Endothelial cell of umbilical vein (primary cell): ENCODE measurements around the gene GDF2. TPM values are rescaled to one million over a fixed set of nuclear protein-coding genes. Genes with fewer than 3 reads are reported as not detected.

Experiments
- BruUV-seq: library from RNA; stranded (reverse); fragments of 400-500 nt; replicated peaks from 2 replicates; lab custom pipeline; 2021; lab: Mats Ljungman, UMichigan
- CTCF ChIA-PET: fragments of 300-600, 350-600 bp; sonication (Branson Sonifier 250); formaldehyde crosslinking; loops from one replicate; lab custom pipeline; 2021; ENCODE audit warnings: antibody characterized with exemption, inconsistent platforms; lab: Charles Lee
- POLR2A ChIA-PET: fragments of 300-600, 350-600 bp; sonication (Branson Sonifier 250); formaldehyde crosslinking; loops from one replicate; lab custom pipeline; 2021; ENCODE audit warnings: antibody characterized with exemption, inconsistent platforms; lab: Charles Lee
- DNase-seq: peaks from one replicate; pipeline ENCODE4 v3.0.0-alpha.2; 2011; ENCODE audit warnings: low read depth, low spot score
- FAIRE-seq: peaks from 2 replicates; lab custom pipeline; 2011; peaks lifted over from hg19 to GRCh38; lab: Jason Lieb, UNC
- H2AFZ ChIP-seq: 2 replicates; pipeline ENCODE4 v1.6.0; 2012; ENCODE audit warnings: low read depth, low read length, control low read depth, inconsistent platforms
- H3K27ac ChIP-seq: 2 replicates; pipeline ENCODE4 v1.5.1; 2011; ENCODE audit warnings: low read depth, mild to moderate bottlenecking, control low read depth, low read length, moderate library complexity; ENCODE audit not compliant: insufficient read depth
- H3K27me3 ChIP-seq, 2 experiments: 2 replicates each; pipeline versions ENCODE4 v1.6.0 to v1.6.1; 2011; ENCODE audit warnings: low read length in 2 of 2, mixed read lengths in 1 of 2; ENCODE audit not compliant: control insufficient read depth in 2 of 2, insufficient read depth in 2 of 2
- H3K36me3 ChIP-seq, 2 experiments: 2 replicates in 1 of 2; 3 replicates in 1 of 2; pipeline ENCODE4 v1.5.1; 2011; ENCODE audit warnings: low read length in 2 of 2, mild to moderate bottlenecking in 1 of 2, moderate library complexity in 1 of 2; ENCODE audit not compliant: control insufficient read depth in 2 of 2, insufficient read depth in 2 of 2; ENCODE audit errors: extremely low read depth in 1 of 2
- H3K4me1 ChIP-seq: 3 replicates; pipeline ENCODE4 v1.5.1; 2011; ENCODE audit warnings: mild to moderate bottlenecking, low read length; ENCODE audit not compliant: control insufficient read depth, insufficient read depth; ENCODE audit errors: extremely low read depth
- H3K4me2 ChIP-seq: 2 replicates; pipeline ENCODE4 v1.6.1; 2011; ENCODE audit warnings: low read length, control low read depth, mixed read lengths; ENCODE audit not compliant: insufficient read depth
- H3K4me3 ChIP-seq, 3 experiments: fragments of 200-600 bp in 1 of 3; sonication (generic), shearing (Covaris generic) in 1 of 3; replicated peaks in 1 of 3; 2 replicates each; pipeline ENCODE4 v1.5.1; 2011 to 2016; ENCODE audit warnings: control low read depth in 3 of 3, low read length in 3 of 3, mild to moderate bottlenecking in 2 of 3, inconsistent platforms in 1 of 3, low read depth in 1 of 3, moderate library complexity in 1 of 3; ENCODE audit not compliant: insufficient read depth in 1 of 3
- H3K79me2 ChIP-seq: 2 replicates; pipeline ENCODE4 v1.6.0; 2012; ENCODE audit warnings: low read length, inconsistent platforms; ENCODE audit not compliant: control insufficient read depth, insufficient read depth
- H3K9ac ChIP-seq: replicated peaks from 2 replicates; pipeline ENCODE3; 2011; ENCODE audit warnings: low read length, control low read depth; ENCODE audit not compliant: insufficient read depth; ENCODE audit errors: extremely low read depth
- H3K9me1 ChIP-seq: replicated peaks from 3 replicates; pipeline ENCODE4 v1.6.0; 2011; ENCODE audit warnings: mild to moderate bottlenecking, low read length; ENCODE audit not compliant: control insufficient read depth, insufficient read depth; ENCODE audit errors: extremely low read depth
- H3K9me3 ChIP-seq: replicated peaks from 2 replicates; pipeline ENCODE4 v1.5.1; 2012; ENCODE audit warnings: low read length, inconsistent platforms; ENCODE audit not compliant: control insufficient read depth, insufficient read depth
- H4K20me1 ChIP-seq: replicated peaks from 2 replicates; pipeline ENCODE3; 2011; ENCODE audit warnings: mild to moderate bottlenecking, low read length; ENCODE audit not compliant: control insufficient read depth, insufficient read depth; ENCODE audit errors: extremely low read depth
- EZH2 ChIP-seq: IDR thresholded peaks from 2 replicates; pipeline ENCODE4 v1.6.1; 2012; ENCODE audit warnings: borderline replicate concordance, low read depth, mild to moderate bottlenecking, moderate library complexity, low read length, inconsistent platforms; ENCODE audit not compliant: severe bottlenecking
- FOS ChIP-seq: IDR thresholded peaks from 2 replicates; pipeline ENCODE4 v1.6.1; 2011; ENCODE audit warnings: mild to moderate bottlenecking, low read length, moderate library complexity, borderline replicate concordance; ENCODE audit not compliant: insufficient read depth
- GATA2 ChIP-seq: IDR thresholded peaks from 2 replicates; pipeline ENCODE4 v1.7.0; 2011; ENCODE audit warnings: low read depth, mild to moderate bottlenecking, moderate library complexity, mixed read lengths, low read length; ENCODE audit not compliant: insufficient read length, insufficient read depth
- JUN ChIP-seq: IDR thresholded peaks from 2 replicates; pipeline ENCODE4 v1.6.1; 2011; ENCODE audit warnings: borderline replicate concordance, low read depth; ENCODE audit not compliant: insufficient read length, insufficient read depth
- MYC ChIP-seq: IDR thresholded peaks from one replicate; pipeline ENCODE4 v1.6.1; 2011; ENCODE audit warnings: mild to moderate bottlenecking, low read depth, low read length
- POLR2A ChIP-seq: IDR thresholded peaks from 2 replicates; pipeline ENCODE4 v1.6.1; 2012; ENCODE audit warnings: low read depth, mild to moderate bottlenecking, control low read depth, low read length
- POLR2AphosphoS5 ChIP-seq: IDR thresholded peaks from 2 replicates; pipeline ENCODE4 v1.6.1; 2012; ENCODE audit warnings: low read depth, mild to moderate bottlenecking, control low read depth, low read length, moderate library complexity; ENCODE audit not compliant: insufficient read depth
- dilution Hi-C: fragments of 300-500 bp; cut with MboI; formaldehyde crosslinking; loops from one replicate; pipeline ENCODE4 v1.15.0; 2019; ENCODE audit warnings: low sequenced_read_pairs; ENCODE audit not compliant: extremely low pct_ligation_motif_present
- intact Hi-C: fragments of 100-400 bp; cut with micrococcal nuclease; formaldehyde crosslinking; loops from one replicate; pipeline ENCODE4 v1.10.0; 2022
- polyA plus RNA-seq, 4 experiments: library from polyadenylated mRNA; depleted of rRNA in 3 of 4; stranded (reverse) in 3 of 4; unstranded in 1 of 4; fragments of >200 nt; gene quantifications; 2 replicates each; pipeline versions ENCODE4 v1.2.1 to v1.2.3, GENCODE V29; 2011 to 2012; ENCODE audit warnings: missing spikeins in 1 of 4
- total RNA-seq: library from RNA; stranded (reverse); gene quantifications from 2 replicates; pipeline ENCODE4 v1.2.3, GENCODE V29; 2021
- TF ChIP-seq, protein P1 (sequence below), 2 donors: IDR thresholded peaks; 1 replicate in 1 of 2; 2 replicates in 1 of 2; pipeline ENCODE4 v1.5.1; 2011; ENCODE audit warnings: low read length in 2 of 2, mild to moderate bottlenecking in 2 of 2, moderate library complexity in 2 of 2, control low read depth in 1 of 2, inconsistent platforms in 1 of 2, low read depth in 1 of 2; ENCODE audit not compliant: insufficient read depth in 1 of 2; ENCODE audit errors: extremely low read depth in 1 of 2
- TF ChIP-seq, protein P2 (sequence below): IDR thresholded peaks from 2 replicates; pipeline ENCODE4 v1.6.1; 2011; ENCODE audit not compliant: insufficient read depth, insufficient read length

The GDF2 gene
- total and polyA plus RNA-seq, 2 donors (not counting 3 experiments of a cell fraction or from before 2014, with no cell fraction given): not detected

- no peak within 1 kb of the TSS for H3K27ac ChIP-seq
- no peaks in the 10 kb centered on the region for H3K36me3 ChIP-seq
- no peak for FAIRE-seq
- no peaks in the 10 kb centered on the region for H3K9me3 ChIP-seq
- no peaks in the 10 kb centered on the region for H3K9me1 ChIP-seq
- DNase-seq: no peak
- no peak within 1 kb of the TSS for H3K4me2 ChIP-seq
- POLR2A ChIA-PET: no interaction called here
- H3K27me3 ChIP-seq: no peaks in the 10 kb centered on the region
- no peak within 1 kb of the TSS for H3K9ac ChIP-seq
- no peaks in the 10 kb centered on the region for H3K79me2 ChIP-seq
- intact Hi-C loops: no loop called here
- no peak within 1 kb of the TSS for H2AFZ ChIP-seq
- H3K4me3 ChIP-seq: no peak within 1 kb of the TSS
- no peaks in the 10 kb centered on the region for H4K20me1 ChIP-seq
- no peaks in the 10 kb centered on the region for H3K4me1 ChIP-seq
- TF ChIP-seq, protein P1, sequence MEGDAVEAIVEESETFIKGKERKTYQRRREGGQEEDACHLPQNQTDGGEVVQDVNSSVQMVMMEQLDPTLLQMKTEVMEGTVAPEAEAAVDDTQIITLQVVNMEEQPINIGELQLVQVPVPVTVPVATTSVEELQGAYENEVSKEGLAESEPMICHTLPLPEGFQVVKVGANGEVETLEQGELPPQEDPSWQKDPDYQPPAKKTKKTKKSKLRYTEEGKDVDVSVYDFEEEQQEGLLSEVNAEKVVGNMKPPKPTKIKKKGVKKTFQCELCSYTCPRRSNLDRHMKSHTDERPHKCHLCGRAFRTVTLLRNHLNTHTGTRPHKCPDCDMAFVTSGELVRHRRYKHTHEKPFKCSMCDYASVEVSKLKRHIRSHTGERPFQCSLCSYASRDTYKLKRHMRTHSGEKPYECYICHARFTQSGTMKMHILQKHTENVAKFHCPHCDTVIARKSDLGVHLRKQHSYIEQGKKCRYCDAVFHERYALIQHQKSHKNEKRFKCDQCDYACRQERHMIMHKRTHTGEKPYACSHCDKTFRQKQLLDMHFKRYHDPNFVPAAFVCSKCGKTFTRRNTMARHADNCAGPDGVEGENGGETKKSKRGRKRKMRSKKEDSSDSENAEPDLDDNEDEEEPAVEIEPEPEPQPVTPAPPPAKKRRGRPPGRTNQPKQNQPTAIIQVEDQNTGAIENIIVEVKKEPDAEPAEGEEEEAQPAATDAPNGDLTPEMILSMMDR (IDR thresholded peaks at IDR 0.05; ENCODE audit: extremely low read depth in 1 of 2, insufficient read depth in 1 of 2, low read depth in 1 of 2, low read length in 2 of 2): no peak
- TF ChIP-seq POLR2AphosphoS5: no peak
- CTCF ChIA-PET: interaction anchor here (0.8 kb wide), 1 partner anchor 14 kb away, joined by 3 read pairs; no protein-coding TSS in a partner anchor
- dilution Hi-C loops: no loop called here
- BruUV-seq: no TSS peak
These were observed 25.9 kb downstream of the GDF2 start, which contains the start of gene RBP3 for GRCh38 chr10:47348138-47348651. Gene RBP3, plus strand, starts transcription at chr10:47348363. Its CDS starts 122 bp downstream, at chr10:47348485.

DNA sequence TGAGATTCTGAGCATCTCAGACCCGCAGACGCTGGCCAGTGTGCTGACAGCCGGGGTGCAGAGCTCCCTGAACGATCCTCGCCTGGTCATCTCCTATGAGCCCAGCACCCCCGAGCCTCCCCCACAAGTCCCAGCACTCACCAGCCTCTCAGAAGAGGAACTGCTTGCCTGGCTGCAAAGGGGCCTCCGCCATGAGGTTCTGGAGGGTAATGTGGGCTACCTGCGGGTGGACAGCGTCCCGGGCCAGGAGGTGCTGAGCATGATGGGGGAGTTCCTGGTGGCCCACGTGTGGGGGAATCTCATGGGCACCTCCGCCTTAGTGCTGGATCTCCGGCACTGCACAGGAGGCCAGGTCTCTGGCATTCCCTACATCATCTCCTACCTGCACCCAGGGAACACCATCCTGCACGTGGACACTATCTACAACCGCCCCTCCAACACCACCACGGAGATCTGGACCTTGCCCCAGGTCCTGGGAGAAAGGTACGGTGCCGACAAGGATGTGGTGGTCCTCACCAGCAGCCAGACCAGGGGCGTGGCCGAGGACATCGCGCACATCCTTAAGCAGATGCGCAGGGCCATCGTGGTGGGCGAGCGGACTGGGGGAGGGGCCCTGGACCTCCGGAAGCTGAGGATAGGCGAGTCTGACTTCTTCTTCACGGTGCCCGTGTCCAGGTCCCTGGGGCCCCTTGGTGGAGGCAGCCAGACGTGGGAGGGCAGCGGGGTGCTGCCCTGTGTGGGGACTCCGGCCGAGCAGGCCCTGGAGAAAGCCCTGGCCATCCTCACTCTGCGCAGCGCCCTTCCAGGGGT, 26.6 kb downstream of the GDF2 start:
- H3K27me3 ChIP-seq: no peaks in the 10 kb centered on the region
- DNase-seq: no peak
- dilution Hi-C loops: no loop called here
- H3K79me2 ChIP-seq: no peaks in the 10 kb centered on the region
- no TSS peak for BruUV-seq
- H3K27ac ChIP-seq: no peak overlapping the region
- H3K4me2 ChIP-seq: no peak overlapping the region
- intact Hi-C loops: no loop called here
- no peaks in the 10 kb centered on the region for H3K9me1 ChIP-seq
- ChIA-PET CTCF (no interaction called here), POLR2A (no interaction called here)
- H3K9ac ChIP-seq: no peak overlapping the region
- no peak for FAIRE-seq
- H4K20me1 ChIP-seq: no peaks in the 10 kb centered on the region
- no peak overlapping the region for H3K4me3 ChIP-seq
- no peaks in the 10 kb centered on the region for H3K9me3 ChIP-seq
- H2AFZ ChIP-seq: no peak overlapping the region
- no peaks in the 10 kb centered on the region for H3K4me1 ChIP-seq
- no peaks in the 10 kb centered on the region for H3K36me3 ChIP-seq
- no peak for TF ChIP-seq JUN
- TF ChIP-seq MYC: no peak
- TF ChIP-seq POLR2A: no peak
- TF ChIP-seq GATA2: no peak
- no peak for TF ChIP-seq FOS
- TF ChIP-seq, protein P2, sequence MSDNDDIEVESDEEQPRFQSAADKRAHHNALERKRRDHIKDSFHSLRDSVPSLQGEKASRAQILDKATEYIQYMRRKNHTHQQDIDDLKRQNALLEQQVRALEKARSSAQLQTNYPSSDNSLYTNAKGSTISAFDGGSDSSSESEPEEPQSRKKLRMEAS: no peak
- no peak for TF ChIP-seq POLR2AphosphoS5
- TF ChIP-seq, protein P1 (IDR thresholded peaks at IDR 0.05; ENCODE audit: extremely low read depth in 1 of 2, insufficient read depth in 1 of 2, low read depth in 1 of 2, low read length in 2 of 2): no peak
- no peak for TF ChIP-seq EZH2
